Measurements from ENCODE around the gene PLRG1.

PLRG1 gene

GRCh38 chr4:154583677-154584076 is 33.5 kb upstream of the PLRG1 start:
- no peaks in the 10 kb centered on the region for H3K4me1 Mint-ChIP-seq (ENCODE audit: low read depth)
- H3K4me3 Mint-ChIP-seq: no peak overlapping the region

GRCh38 chr4:154583230-154583629 is 33.0 kb upstream of the PLRG1 start:
- no peak overlapping the region for H3K27ac Mint-ChIP-seq
- no peak overlapping the region for H3K4me3 Mint-ChIP-seq
- no peaks in the 10 kb centered on the region for H3K4me1 Mint-ChIP-seq (ENCODE audit: low read depth)
- H3K9me3 Mint-ChIP-seq: no peaks in the 10 kb centered on the region
- peaks cover 21% of the 10 kb centered on the region for H3K27me3 Mint-ChIP-seq
- no peaks in the 10 kb centered on the region for H3K36me3 Mint-ChIP-seq (ENCODE audit: low read depth)

More at GRCh38 chr4:154583677-154584076, 33.5 kb upstream of the PLRG1 start:
- Mint-ChIP-seq H3K9me3 (no peaks in the 10 kb centered on the region), H3K36me3 (ENCODE audit: low read depth) (no peaks in the 10 kb centered on the region), H3K27ac (no peak overlapping the region), H3K27me3 (peaks cover 21% of the 10 kb centered on the region)

DNA sequence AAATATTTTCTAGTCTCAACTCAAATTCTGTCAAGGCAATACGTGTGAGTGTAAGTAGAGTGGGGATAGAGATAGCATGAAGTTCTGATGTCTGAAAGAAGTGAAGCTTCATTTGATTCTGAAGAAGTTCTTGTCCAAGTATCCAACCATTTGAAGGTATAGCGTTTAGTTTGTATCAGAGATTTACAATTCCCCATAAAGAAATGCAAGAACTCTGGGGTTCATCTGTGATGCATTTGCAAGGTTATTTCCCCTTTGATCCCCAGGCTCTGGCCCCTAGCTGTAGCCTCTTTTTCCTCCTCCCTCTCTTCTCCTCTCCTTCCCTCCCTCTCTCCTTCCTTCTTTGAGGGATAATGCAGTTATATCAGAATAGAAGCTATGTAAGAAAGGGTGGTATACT is 32.5 kb upstream of the PLRG1 start:
- H3K9me3 Mint-ChIP-seq: no peaks in the 10 kb centered on the region

GRCh38 chr4:154579927-154580326 is 29.7 kb upstream of the PLRG1 start:
- Mint-ChIP-seq H3K4me3 (no peak overlapping the region), H3K36me3 (ENCODE audit: low read depth) (no peaks in the 10 kb centered on the region), H3K27ac (no peak overlapping the region), H3K4me1 (ENCODE audit: low read depth) (no peaks in the 10 kb centered on the region), H3K27me3 (peaks cover 23% of the 10 kb centered on the region), H3K9me3 (no peaks in the 10 kb centered on the region)

More for the DNA sequence above, 32.5 kb upstream of the PLRG1 start:
- H3K27ac Mint-ChIP-seq: no peak overlapping the region
- peaks cover 22% of the 10 kb centered on the region for H3K27me3 Mint-ChIP-seq
- no peak overlapping the region for H3K4me3 Mint-ChIP-seq
- no peaks in the 10 kb centered on the region for H3K4me1 Mint-ChIP-seq (ENCODE audit: low read depth)
- H3K36me3 Mint-ChIP-seq (ENCODE audit: low read depth): no peaks in the 10 kb centered on the region

- H3K27me3 Mint-ChIP-seq: peaks cover 25% of the 10 kb centered on the region
- H3K27ac Mint-ChIP-seq: no peak overlapping the region
- H3K4me1 Mint-ChIP-seq (ENCODE audit: low read depth): no peaks in the 10 kb centered on the region
- no peak overlapping the region for H3K4me3 Mint-ChIP-seq
- no peaks in the 10 kb centered on the region for H3K9me3 Mint-ChIP-seq
- H3K36me3 Mint-ChIP-seq (ENCODE audit: low read depth): no peaks in the 10 kb centered on the region
Measured at GRCh38 chr4:154578919-154579318, 28.7 kb upstream of the PLRG1 start.

DNA sequence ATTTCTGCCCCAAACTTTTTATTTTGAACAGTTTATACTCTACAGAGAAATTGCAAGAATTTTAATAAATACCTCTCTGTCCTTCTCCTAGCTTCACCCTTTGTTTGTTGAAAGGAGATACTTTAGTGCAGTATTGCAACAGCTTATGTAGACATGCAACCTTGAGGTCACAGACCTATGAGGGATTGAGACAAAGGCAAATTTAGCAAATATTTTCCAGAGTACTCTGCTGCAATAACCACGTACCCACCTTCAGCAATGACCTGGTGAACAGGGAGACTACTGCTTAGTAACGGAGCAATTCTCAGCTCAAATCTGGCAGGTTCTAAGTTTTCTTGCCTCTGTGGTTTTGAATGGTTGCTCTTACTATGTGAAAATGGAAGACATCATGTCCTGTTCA is 27.1 kb upstream of the PLRG1 start:
- Mint-ChIP-seq H3K27me3 (peaks cover 28% of the 10 kb centered on the region), H3K4me1 (ENCODE audit: low read depth) (no peaks in the 10 kb centered on the region), H3K27ac (no peak overlapping the region), H3K9me3 (no peaks in the 10 kb centered on the region), H3K36me3 (ENCODE audit: low read depth) (no peaks in the 10 kb centered on the region), H3K4me3 (no peak overlapping the region)

- Mint-ChIP-seq H3K27me3 (peaks cover 24% of the 10 kb centered on the region), H3K4me3 (no peak overlapping the region), H3K27ac (no peak overlapping the region), H3K9me3 (no peaks in the 10 kb centered on the region), H3K36me3 (ENCODE audit: low read depth) (no peaks in the 10 kb centered on the region), H3K4me1 (ENCODE audit: low read depth) (no peaks in the 10 kb centered on the region)
Measured at GRCh38 chr4:154574311-154574710, 24.1 kb upstream of the PLRG1 start.

DNA sequence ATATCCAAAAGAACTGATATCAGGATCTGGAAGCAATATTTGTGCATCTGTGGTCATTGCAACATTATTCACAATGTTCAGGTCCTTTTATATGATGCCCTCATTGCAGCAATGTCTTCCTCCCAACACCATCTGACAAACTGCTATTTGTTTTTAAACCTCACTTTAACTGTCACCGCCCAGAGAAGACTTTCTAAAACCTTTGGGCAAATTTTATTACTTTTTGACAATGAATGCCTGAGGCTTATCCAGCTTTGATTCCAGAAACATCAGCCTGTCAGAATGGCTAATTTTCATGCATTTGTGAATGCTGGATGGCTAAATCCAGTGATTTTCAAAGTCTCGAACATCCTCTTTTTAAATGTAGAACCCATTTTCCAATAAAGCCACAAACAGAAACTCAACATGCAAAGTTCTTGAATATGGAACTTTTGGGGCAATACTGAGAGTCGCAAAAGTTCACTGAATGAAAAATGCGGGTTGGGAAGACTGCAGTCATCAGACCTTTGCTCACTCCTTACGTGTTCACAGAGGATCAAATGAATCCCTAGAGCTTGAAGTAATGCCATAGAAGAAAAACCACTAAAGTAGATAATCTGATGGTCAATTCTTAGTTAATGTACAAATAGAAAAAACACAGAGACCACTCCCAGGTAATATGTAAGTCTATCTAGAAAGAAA is 23.1 kb upstream of the PLRG1 start:
- H3K27ac Mint-ChIP-seq: no peak overlapping the region
- peaks cover 19% of the 10 kb centered on the region for H3K27me3 Mint-ChIP-seq
- no peaks in the 10 kb centered on the region for H3K36me3 Mint-ChIP-seq (ENCODE audit: low read depth)
- no peaks in the 10 kb centered on the region for H3K4me1 Mint-ChIP-seq (ENCODE audit: low read depth)
- H3K4me3 Mint-ChIP-seq: no peak overlapping the region
- no peaks in the 10 kb centered on the region for H3K9me3 Mint-ChIP-seq

GRCh38 chr4:154569584-154569983 is 19.4 kb upstream of the PLRG1 start:
- H3K27ac Mint-ChIP-seq: no peak overlapping the region
- no peaks in the 10 kb centered on the region for H3K36me3 Mint-ChIP-seq (ENCODE audit: low read depth)
- no peaks in the 10 kb centered on the region for H3K9me3 Mint-ChIP-seq
- H3K27me3 Mint-ChIP-seq: peaks cover 3% of the 10 kb centered on the region
- H3K4me3 Mint-ChIP-seq: no peak overlapping the region
- H3K4me1 Mint-ChIP-seq (ENCODE audit: low read depth): no peaks in the 10 kb centered on the region

GRCh38 chr4:154569028-154569427 is 18.8 kb upstream of the PLRG1 start:
- peaks cover 3% of the 10 kb centered on the region for H3K27me3 Mint-ChIP-seq
- H3K4me1 Mint-ChIP-seq (ENCODE audit: low read depth): no peaks in the 10 kb centered on the region
- H3K27ac Mint-ChIP-seq: no peak overlapping the region
- H3K4me3 Mint-ChIP-seq: no peak overlapping the region
- H3K9me3 Mint-ChIP-seq: no peaks in the 10 kb centered on the region
- H3K36me3 Mint-ChIP-seq (ENCODE audit: low read depth): no peaks in the 10 kb centered on the region

DNA sequence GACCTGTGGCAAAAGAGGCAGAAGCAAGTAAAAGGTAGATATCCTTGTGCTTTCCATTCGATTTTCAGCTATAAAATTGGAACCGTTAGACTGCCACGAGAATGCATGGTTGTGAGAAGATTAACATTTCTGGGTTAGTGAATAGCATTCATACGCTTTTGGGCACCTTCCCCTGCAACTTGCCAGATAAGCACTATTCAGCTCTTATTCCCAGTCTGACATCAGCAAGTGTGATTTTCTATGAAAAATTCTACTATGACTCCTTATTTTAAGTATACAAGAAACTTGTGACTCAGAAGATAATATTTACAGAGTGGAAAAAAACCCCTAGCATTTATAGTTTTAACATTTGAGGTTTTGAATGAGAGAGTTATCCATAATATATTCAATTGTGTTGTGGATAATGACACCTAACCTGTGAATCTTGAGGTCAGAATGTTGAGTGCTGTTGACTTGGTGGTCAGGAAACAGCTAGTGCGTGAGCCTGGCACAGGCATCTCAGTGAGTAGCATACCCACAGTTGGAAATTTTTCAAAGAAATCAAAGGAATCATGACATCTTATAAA is 16.5 kb upstream of the PLRG1 start:
- Mint-ChIP-seq H3K4me1 (ENCODE audit: low read depth) (no peaks in the 10 kb centered on the region), H3K27me3 (peaks cover 6% of the 10 kb centered on the region), H3K27ac (no peak overlapping the region), H3K9me3 (no peaks in the 10 kb centered on the region), H3K36me3 (ENCODE audit: low read depth) (no peaks in the 10 kb centered on the region), H3K4me3 (no peak overlapping the region)

GRCh38 chr4:154565704-154566103 is 15.5 kb upstream of the PLRG1 start:
- Mint-ChIP-seq H3K36me3 (ENCODE audit: low read depth) (no peaks in the 10 kb centered on the region), H3K27me3 (peaks cover 10% of the 10 kb centered on the region), H3K27ac (no peak overlapping the region), H3K9me3 (no peaks in the 10 kb centered on the region), H3K4me3 (no peak overlapping the region), H3K4me1 (ENCODE audit: low read depth) (no peaks in the 10 kb centered on the region)

GRCh38 chr4:154564311-154564710 is 14.1 kb upstream of the PLRG1 start:
- Mint-ChIP-seq H3K9me3 (no peaks in the 10 kb centered on the region), H3K4me1 (ENCODE audit: low read depth) (no peaks in the 10 kb centered on the region), H3K4me3 (no peak overlapping the region), H3K27me3 (peaks cover 12% of the 10 kb centered on the region), H3K36me3 (ENCODE audit: low read depth) (no peaks in the 10 kb centered on the region), H3K27ac (no peak overlapping the region)

DNA sequence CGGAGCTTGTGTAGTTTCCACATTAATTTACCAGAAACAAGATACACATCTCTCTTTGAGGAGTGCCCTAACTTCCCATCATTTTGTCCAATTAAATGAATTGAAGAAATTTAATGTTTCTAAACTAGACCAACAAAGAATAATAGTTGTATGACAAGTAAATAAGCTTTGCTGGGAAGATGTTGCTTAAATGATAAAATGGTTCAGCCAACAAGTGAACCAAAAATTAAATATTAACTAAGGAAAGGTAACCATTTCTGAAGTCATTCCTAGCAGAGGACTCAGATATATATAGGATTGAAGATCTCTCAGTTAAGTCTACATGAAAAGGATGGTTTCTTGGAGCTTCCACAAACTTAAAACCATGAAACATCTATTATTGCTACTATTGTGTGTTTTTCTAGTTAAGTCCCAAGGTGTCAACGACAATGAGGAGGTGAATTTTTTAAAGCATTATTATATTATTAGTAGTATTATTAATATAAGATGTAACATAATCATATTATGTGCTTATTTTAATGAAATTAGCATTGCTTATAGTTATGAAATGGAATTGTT is 12.6 kb upstream of the PLRG1 start, which contains the start of gene FGB:
Gene FGB (plus strand): TSS at position 315 of the 558 bp plus-strand sequence. CDS start 8 bp downstream, at position 323.
- Mint-ChIP-seq H3K9me3 (no peaks in the 10 kb centered on the region), H3K4me3 (no peak within 1 kb of the TSS), H3K4me1 (ENCODE audit: low read depth) (no peaks in the 10 kb centered on the region)

DNA sequence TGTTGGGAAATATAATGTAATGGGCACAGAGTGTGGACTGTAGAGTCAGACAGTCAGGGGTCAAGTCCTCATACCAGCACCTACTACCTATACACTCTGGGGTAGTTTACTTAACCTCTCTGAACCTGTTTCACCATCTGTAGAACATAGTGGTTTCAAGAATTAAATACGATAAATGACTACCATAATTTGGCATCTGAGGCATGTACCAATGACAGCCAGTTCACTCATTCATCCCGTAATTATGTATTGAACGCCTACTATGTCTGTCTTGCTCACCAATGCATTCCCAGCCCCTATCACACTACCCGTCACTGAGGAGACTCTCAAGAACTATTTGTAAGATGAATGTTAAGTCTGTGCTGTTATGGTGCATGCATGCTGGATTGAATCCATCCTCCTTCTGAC is 10.6 kb upstream of the PLRG1 start:
- H3K27ac Mint-ChIP-seq: no peak overlapping the region
- H3K27me3 Mint-ChIP-seq: peaks cover 15% of the 10 kb centered on the region
- no peak overlapping the region for H3K4me3 Mint-ChIP-seq
- no peaks in the 10 kb centered on the region for H3K4me1 Mint-ChIP-seq (ENCODE audit: low read depth)
- H3K9me3 Mint-ChIP-seq: no peaks in the 10 kb centered on the region
- no peaks in the 10 kb centered on the region for H3K36me3 Mint-ChIP-seq (ENCODE audit: low read depth)

More for the DNA sequence above, 12.6 kb upstream of the PLRG1 start, which contains the start of gene FGB:
- Mint-ChIP-seq H3K27ac (no peak within 1 kb of the TSS), H3K27me3 (peaks cover 15% of the 10 kb centered on the region), H3K36me3 (ENCODE audit: low read depth) (no peaks in the 10 kb centered on the region)

Data from stimulated activated naive CD8-positive, alpha-beta T cell treated with anti-CD3 and anti-CD28 coated beads, Interleukin-15, Interleukin-2, amounts not matched to agents 100 ng/mL and 50 ng/mL, for 24 hours (primary cell).